GM23248 (cell line): ENCODE measurements around the gene COMMD4. TPM values are rescaled to one million over a fixed set of nuclear protein-coding genes. Genes with fewer than 3 reads are reported as not detected.

ENCODE experiments used
- DNase-seq: peaks from one replicate; pipeline ENCODE4 v3.0.0-alpha.2; 2015
- H2AFZ ChIP-seq: fragments of 200-600 bp; sonication (generic); 2 replicates; pipeline ENCODE4 v1.6.1; 2016; ENCODE audit warnings: antibody characterized with exemption
- H3F3A ChIP-seq: fragments of 200-600 bp; sonication (generic); 2 replicates; pipeline ENCODE4 v1.6.1; 2016; ENCODE audit warnings: mild to moderate bottlenecking, antibody characterized with exemption, mixed run types; ENCODE audit not compliant: insufficient read depth
- H3K27ac ChIP-seq: fragments of 200-600 bp; sonication (generic); 2 replicates; pipeline ENCODE4 v1.5.1; 2016; ENCODE audit warnings: mild to moderate bottlenecking
- H3K27me3 ChIP-seq: fragments of 200-600 bp; sonication (generic); replicated peaks from 2 replicates; pipeline ENCODE4 v1.6.1; 2016; ENCODE audit warnings: mild to moderate bottlenecking; ENCODE audit not compliant: insufficient read depth
- H3K36me3 ChIP-seq: fragments of 200-600 bp; sonication (generic); 2 replicates; pipeline ENCODE4 v1.6.1; 2016; ENCODE audit warnings: low read depth, mild to moderate bottlenecking
- H3K4me1 ChIP-seq: fragments of 200-600 bp; sonication (generic); 2 replicates; pipeline ENCODE4 v1.6.1; 2016; ENCODE audit warnings: mild to moderate bottlenecking; ENCODE audit not compliant: insufficient read depth
- H3K4me2 ChIP-seq: fragments of 200-600 bp; sonication (generic); one replicate; pipeline ENCODE4 v1.6.1; 2016; ENCODE audit warnings: mild to moderate bottlenecking; ENCODE audit not compliant: unreplicated experiment
- H3K4me3 ChIP-seq: fragments of 200-600 bp; sonication (generic); 2 replicates; pipeline ENCODE4 v1.5.1; 2016; ENCODE audit warnings: mild to moderate bottlenecking
- H3K79me2 ChIP-seq: fragments of 200-600 bp; sonication (generic); 2 replicates; pipeline ENCODE4 v1.6.1; 2016; ENCODE audit warnings: mild to moderate bottlenecking; ENCODE audit not compliant: insufficient read depth
- H3K9ac ChIP-seq: fragments of 200-600 bp; sonication (generic); 2 replicates; pipeline ENCODE4 v1.6.1; 2016; ENCODE audit warnings: mild to moderate bottlenecking
- H3K9me2 ChIP-seq: fragments of 200-600 bp; sonication (generic); 2 replicates; pipeline ENCODE4 v1.6.1; 2016; ENCODE audit warnings: mixed run types, mild to moderate bottlenecking, moderate library complexity; ENCODE audit not compliant: insufficient read depth
- H3K9me3 ChIP-seq: fragments of 200-600 bp; sonication (generic); one replicate; pipeline ENCODE4 v1.6.1; 2017; ENCODE audit warnings: low read depth
- H4K20me1 ChIP-seq: fragments of 200-600 bp; sonication (generic); 2 replicates; pipeline ENCODE4 v1.6.0; 2016; ENCODE audit not compliant: insufficient read depth
- EZH2 ChIP-seq: fragments of 200-600 bp; sonication (generic); IDR thresholded peaks from 2 replicates; pipeline ENCODE4 v1.6.1; 2018; ENCODE audit warnings: antibody characterized with exemption, mild to moderate bottlenecking; ENCODE audit not compliant: insufficient read depth, poor library complexity, severe bottlenecking
- EZH2phosphoT487 ChIP-seq: fragments of 200-600 bp; sonication (generic); IDR thresholded peaks from 2 replicates; pipeline ENCODE4 v1.6.1; 2018; ENCODE audit warnings: antibody characterized with exemption, moderate library complexity, mild to moderate bottlenecking, low read depth; ENCODE audit not compliant: insufficient read depth
- WGBS, 2 experiments: methylation state at CpG; one replicate each; pipeline ENCODE4 v1.1.6; 2015 to 2017; ENCODE audit warnings: low lambda C conversion rate in 2 of 2, low coverage in 1 of 2; ENCODE audit errors: missing lambda C conversion rate in 2 of 2; 5-methylcytosine and 5-hydroxymethylcytosine counted together
- in situ Hi-C: fragments of 300-500 bp; cut with MboI; formaldehyde crosslinking; loops from 2 replicates; pipeline ENCODE4 v1.15.0; 2020
- polyA plus RNA-seq: library from polyadenylated mRNA; unstranded; fragments of >200 nt; fragmentation: Nextera tagmentation; extraction: Ambion mirVana; gene quantifications from 2 replicates; pipeline ENCODE4 v1.2.1, GENCODE V29; 2016
- total RNA-seq: library from RNA; depleted of rRNA; stranded (reverse); fragments of >200 nt; shearing (Covaris generic); gene quantifications from 2 replicates; pipeline ENCODE4 v1.2.3, GENCODE V29; 2014

COMMD4 gene
- total and polyA plus RNA-seq, 2 experiments from 2014 or later: 82.0 to 82.5 TPM

DNA sequence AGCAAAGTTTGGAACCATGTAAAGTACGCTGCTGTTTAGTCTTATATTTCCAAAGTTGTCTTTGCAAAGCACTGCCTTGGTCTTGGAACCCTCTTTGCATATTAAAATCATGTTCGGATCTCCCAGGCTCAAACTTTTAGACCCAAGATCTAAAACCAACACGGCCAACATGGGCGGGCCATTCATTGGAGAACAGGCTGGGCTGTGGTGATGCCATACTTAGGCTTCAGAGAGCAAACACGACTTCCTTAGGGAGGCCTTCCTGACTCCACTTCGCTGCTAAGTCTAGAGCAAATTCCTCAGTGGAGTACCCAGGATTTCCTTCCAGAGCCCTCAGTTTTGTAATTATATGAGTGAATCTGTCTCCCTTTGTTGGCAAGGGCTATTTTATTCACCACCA lies 29.0 kb downstream of the COMMD4 start:
- no peak overlapping the region for H3K4me2 ChIP-seq
- peaks cover 13% of the 10 kb centered on the region for H3F3A ChIP-seq
- no peaks in the 10 kb centered on the region for H4K20me1 ChIP-seq
- no peaks in the 10 kb centered on the region for H3K36me3 ChIP-seq
- H3K9me2 ChIP-seq: no peaks in the 10 kb centered on the region
- no peaks in the 10 kb centered on the region for H3K27me3 ChIP-seq
- DNase-seq: no peak
- no peaks in the 10 kb centered on the region for H3K9me3 ChIP-seq
- in situ Hi-C loops: no loop called here
- no peak overlapping the region for H3K4me3 ChIP-seq
- H3K79me2 ChIP-seq: peaks cover 10% of the 10 kb centered on the region
- 90 to 97% methylated on average over 6 of the region's 6 CpGs for WGBS, 2 experiments
- H3K4me1 ChIP-seq: peaks cover 13% of the 10 kb centered on the region; the same call in 1 of the 2 replicates
- H2AFZ ChIP-seq: no peak overlapping the region
- H3K9ac ChIP-seq: no peak overlapping the region
- H3K27ac ChIP-seq: no peak overlapping the region
- TF ChIP-seq EZH2phosphoT487: no peak
- TF ChIP-seq EZH2: no peak

GRCh38 chr15:75366163-75366562 lies 30.3 kb downstream of the COMMD4 start:
- TF ChIP-seq EZH2phosphoT487: no peak
- TF ChIP-seq EZH2: no peak
- peaks cover 24% of the 10 kb centered on the region for H3F3A ChIP-seq
- WGBS, 2 experiments: 72 to 79% methylated on average over 3 of the region's 3 CpGs
- in situ Hi-C loops: no loop called here
- no peak overlapping the region for H3K27ac ChIP-seq
- H3K9me2 ChIP-seq: no peaks in the 10 kb centered on the region
- no peak for DNase-seq
- H3K36me3 ChIP-seq: peaks cover 11% of the 10 kb centered on the region
- peaks cover 15% of the 10 kb centered on the region; the same call in 1 of the 2 replicates for H3K4me1 ChIP-seq
- no peak overlapping the region for H3K4me2 ChIP-seq
- H2AFZ ChIP-seq: no peak overlapping the region
- no peak overlapping the region for H3K9ac ChIP-seq
- no peaks in the 10 kb centered on the region for H3K27me3 ChIP-seq
- peaks cover 22% of the 10 kb centered on the region for H3K79me2 ChIP-seq
- H4K20me1 ChIP-seq: no peaks in the 10 kb centered on the region
- H3K4me3 ChIP-seq: no peak overlapping the region
- no peaks in the 10 kb centered on the region for H3K9me3 ChIP-seq

- Histone ChIP-seq H3K27me3 (no peaks in the 10 kb centered on the region), H3K27ac (no peak overlapping the region), H3K4me2 (peak overlapping the region; percentile 96), H3K4me1 (peaks cover 15% of the 10 kb centered on the region; the same call in 1 of the 2 replicates), H3F3A (peaks cover 24% of the 10 kb centered on the region), H3K9me3 (no peaks in the 10 kb centered on the region), H3K9me2 (no peaks in the 10 kb centered on the region), H3K9ac (peak overlapping the region; percentile 93), H2AFZ (no peak overlapping the region), H3K4me3 (no peak overlapping the region), H3K36me3 (peaks cover 11% of the 10 kb centered on the region), H3K79me2 (peaks cover 31% of the 10 kb centered on the region), H4K20me1 (no peaks in the 10 kb centered on the region)
- in situ Hi-C loops: no loop called here
- TF ChIP-seq EZH2 (no peak), EZH2phosphoT487 (no peak)
- DNase-seq: no peak
Observed at GRCh38 chr15:75367006-75367405, 31.1 kb downstream of the COMMD4 start.

DNA sequence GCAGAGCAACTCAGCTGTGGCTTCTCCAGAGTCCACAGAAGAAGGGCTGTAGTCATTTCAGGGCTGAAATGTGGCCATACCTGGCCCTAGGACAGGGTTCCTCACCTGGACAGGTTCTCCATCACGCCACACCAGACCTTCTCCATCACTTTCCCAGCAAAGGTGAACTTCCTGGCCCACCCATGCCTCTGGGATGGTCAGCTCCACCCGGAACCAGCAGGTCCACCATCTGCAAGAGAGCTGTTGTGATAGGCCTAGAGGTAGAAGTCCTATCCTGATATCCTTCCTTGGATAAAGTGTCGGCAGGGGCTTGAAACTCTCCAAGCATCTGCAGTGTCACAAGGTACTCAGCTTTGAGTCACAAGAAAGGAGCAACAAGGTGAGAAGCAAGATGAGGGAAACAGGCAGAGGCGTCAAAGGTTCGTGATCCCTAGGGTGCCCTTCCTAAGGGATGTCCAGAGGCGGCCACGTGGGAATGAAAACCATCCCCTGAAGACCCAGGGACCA lies 31.6 kb downstream of the COMMD4 start:
- in situ Hi-C loops: no loop called here
- Histone ChIP-seq H3K4me3 (peak overlapping the region; percentile 84), H4K20me1 (no peaks in the 10 kb centered on the region), H3K27me3 (no peaks in the 10 kb centered on the region), H3F3A (peaks cover 24% of the 10 kb centered on the region), H3K9me2 (no peaks in the 10 kb centered on the region), H3K9ac (peak overlapping the region; percentile 93), H3K4me1 (peaks cover 15% of the 10 kb centered on the region; the same call in 1 of the 2 replicates), H3K36me3 (peaks cover 11% of the 10 kb centered on the region), H3K4me2 (peak overlapping the region; percentile 96), H2AFZ (no peak overlapping the region), H3K79me2 (peaks cover 34% of the 10 kb centered on the region), H3K27ac (peak overlapping the region; percentile 81; the same call in 1 of the 2 replicates), H3K9me3 (no peaks in the 10 kb centered on the region)
- no peak for DNase-seq
- 36% methylated on average over 7 of the region's 7 CpGs for WGBS, 2 experiments
- TF ChIP-seq EZH2 (no peak), EZH2phosphoT487 (no peak)
